Adrenal gland (tissue), 5 donors: ENCODE data around the gene UBAP2L.

ENCODE experiments used
- POLR2A ChIP-seq, 2 donors: fragments of 450-650 bp; IDR thresholded peaks; one replicate each; pipeline ENCODE4 v1.6.1; 2017; ENCODE audit warnings: antibody characterized with exemption in 2 of 2, mild to moderate bottlenecking in 2 of 2, moderate library complexity in 1 of 2
- TF ChIP-seq, protein P1 (sequence below), 6 experiments: fragments of 450-650 bp in 4 of 6; fragments of 200-600 bp in 2 of 6; sonication (generic) in 1 of 6; IDR thresholded peaks; 1 replicate in 5 of 6; 2 replicates in 1 of 6; pipeline versions ENCODE4 v1.5.1 to v1.8.0; 2016 to 2021; ENCODE audit warnings: antibody characterized with exemption in 6 of 6, mild to moderate bottlenecking in 2 of 6, moderate library complexity in 1 of 6
- donor health status: DM: no; HTN: no; CAD: no.

DNA sequence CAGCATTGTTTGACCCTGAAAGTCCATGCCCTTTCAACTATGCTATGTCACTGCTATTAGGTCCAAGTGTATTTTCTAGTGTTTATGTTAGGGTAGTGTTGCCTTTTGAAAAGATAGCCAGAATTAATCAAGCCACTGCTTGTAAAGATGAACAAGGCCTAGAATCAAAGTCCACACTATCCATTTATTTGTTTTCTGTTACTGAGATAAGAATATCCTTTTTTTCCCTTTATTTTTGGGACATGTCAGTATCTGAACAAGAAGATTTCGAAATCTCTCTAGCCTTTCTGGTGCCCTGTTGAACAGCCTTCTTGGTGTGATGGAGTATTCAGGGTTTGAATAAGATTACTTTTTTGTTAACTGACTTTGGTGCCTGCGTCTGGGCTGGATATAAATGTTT lies 16.7 kb downstream of the UBAP2L start:
- TF ChIP-seq, protein P1, sequence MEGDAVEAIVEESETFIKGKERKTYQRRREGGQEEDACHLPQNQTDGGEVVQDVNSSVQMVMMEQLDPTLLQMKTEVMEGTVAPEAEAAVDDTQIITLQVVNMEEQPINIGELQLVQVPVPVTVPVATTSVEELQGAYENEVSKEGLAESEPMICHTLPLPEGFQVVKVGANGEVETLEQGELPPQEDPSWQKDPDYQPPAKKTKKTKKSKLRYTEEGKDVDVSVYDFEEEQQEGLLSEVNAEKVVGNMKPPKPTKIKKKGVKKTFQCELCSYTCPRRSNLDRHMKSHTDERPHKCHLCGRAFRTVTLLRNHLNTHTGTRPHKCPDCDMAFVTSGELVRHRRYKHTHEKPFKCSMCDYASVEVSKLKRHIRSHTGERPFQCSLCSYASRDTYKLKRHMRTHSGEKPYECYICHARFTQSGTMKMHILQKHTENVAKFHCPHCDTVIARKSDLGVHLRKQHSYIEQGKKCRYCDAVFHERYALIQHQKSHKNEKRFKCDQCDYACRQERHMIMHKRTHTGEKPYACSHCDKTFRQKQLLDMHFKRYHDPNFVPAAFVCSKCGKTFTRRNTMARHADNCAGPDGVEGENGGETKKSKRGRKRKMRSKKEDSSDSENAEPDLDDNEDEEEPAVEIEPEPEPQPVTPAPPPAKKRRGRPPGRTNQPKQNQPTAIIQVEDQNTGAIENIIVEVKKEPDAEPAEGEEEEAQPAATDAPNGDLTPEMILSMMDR (IDR thresholded peaks at IDR 0.05) = no peak
- TF ChIP-seq POLR2A (IDR thresholded peaks at IDR 0.05) = no peak
